Measurements from ENCODE around the gene ITGB6.

Gene ITGB6

DNA sequence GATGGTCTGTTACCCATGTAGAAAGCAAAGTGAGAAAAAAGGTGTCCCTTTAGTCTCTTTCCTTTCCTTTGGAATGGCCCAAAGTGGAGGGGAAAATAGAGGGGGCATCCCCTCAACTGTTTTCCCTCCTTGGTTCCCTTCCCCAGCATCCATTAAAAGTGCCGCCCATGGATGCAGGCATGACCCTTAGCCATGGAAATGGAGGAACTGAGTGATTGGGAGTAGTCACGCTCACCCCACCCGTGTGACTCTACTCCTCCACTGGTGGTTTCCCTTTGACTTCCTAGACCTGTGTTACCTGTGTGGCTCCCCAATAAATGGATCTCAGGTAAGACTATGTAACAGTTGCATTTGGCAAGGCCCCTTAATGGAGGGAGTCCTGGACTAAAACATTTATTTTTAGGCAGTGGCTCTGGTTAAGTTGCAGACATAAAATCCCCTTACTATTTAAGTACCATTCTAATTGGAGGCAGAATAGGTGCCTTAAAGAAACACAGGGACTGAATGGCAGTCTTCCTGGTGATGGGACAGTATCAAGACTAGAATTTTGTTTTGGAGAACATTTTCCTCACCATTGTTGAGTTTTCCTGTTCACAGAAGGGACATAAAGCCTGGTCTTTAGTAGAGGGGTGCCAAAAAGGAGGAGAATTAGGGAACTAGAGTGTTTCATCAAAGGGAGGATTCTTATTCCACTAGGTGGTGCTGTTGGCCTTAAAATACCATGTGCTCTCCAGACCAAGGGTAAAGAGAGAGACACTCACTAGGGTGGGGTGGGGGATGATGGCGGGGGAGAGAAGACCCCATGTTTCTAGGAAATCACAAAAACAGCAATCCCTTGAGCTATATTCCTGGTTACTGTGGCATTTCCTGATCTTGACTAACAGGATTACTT is 112.0 kb downstream of the ITGB6 start:
- no peak for DNase-seq (ENCODE audit: low read depth)

DNA sequence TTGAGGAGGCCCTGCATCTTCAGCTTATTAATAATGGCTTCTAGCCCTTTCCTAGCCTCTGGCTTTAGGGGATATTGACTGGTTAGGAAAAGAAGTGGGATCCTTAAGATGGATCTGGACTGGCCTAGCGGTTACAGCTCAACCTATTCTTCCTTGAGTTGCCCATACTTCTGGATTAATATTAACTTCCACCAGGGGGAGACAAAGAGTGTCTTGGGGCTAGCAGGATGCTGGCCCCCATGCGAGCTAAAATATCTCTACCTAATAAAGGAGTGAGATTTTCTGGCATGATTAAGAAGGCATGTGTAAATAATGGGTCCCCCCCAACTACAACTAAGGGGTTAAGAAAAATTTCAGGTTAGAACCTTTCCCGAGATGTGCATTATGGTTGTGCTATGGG is 114.4 kb downstream of the ITGB6 start:
- DNase-seq (ENCODE audit: low read depth) = no peak

DNA sequence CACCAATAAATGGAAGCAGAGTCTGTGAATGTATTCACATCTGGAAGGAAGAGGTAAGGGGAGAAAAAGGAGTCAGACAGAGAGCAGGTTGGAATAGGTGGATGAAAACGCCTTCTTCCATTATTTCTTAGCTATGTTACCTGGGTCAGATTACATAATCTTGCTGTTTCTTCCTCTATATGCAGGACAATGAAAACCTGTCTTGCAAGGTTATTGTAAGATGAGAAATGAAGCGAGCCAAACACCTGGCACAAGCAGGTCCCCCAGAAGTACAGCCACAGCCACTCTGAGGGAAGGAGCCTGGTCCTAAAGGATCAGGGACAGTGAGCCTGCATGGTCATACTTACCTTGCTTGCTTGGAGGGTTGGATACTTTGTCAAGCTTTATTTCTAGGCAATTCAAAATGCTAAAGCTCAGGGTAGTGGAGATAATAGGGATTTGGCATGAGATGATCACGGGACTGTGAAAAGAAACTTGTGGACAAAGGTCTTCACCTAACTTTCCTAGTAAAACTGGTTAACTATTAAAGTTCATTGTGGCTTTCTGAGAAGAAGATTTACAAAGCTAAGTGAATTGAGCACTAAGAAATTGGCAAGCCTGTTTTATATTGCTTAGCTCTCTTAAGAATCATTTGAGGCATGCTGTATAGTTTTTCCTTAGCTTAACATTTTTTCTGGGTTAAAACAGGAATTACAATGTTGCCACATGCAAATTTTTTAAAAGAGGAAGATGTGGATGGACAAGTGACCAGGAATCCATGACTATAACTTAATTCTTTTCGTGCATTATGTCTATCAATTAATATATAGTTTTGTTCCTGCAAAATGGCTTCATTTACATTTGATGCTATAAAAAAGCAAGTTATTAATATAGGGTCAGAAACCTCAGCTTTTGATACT is 121.9 kb downstream of the ITGB6 start:
- DNase-seq (ENCODE audit: low read depth) = no peak

DNA sequence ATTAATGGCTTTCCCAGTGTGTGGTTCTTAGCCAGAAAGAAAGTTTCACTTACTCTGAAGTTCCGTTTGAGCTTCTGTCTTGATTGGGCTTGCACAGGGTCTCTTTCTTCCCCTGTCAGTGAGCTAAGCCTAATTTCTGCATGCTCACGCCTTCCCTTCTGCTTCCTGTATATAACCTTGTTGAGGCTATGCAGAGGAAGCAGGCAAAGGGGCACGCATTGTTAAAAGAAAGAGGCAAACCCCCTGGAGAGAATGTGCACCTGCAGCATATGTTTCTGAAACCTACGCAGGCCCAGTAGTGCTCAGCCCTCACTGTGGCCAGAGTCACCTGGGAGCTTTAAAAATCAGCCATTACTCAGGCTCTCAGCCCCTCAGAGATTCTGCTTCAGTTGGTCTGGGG is 123.2 kb downstream of the ITGB6 start:
- DNase-seq (ENCODE audit: low read depth) = no peak

DNA sequence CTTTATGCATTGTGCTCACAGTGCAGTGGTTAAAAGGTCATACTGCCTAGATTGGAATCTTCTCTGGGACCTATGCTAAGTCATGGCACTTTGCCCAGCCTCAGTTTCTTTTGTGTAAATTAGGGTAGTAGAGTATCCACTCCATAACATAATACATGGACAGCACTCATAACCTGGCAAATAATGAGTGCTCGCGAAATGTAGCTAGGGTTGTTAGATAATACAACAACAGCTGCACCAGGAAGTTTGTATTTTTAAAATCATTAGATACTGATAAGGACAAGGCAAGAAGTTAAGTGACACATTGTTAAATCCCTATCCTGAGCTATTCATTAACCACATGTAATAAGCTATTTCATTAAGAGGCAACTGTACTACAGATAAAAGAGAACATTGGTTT is 123.8 kb downstream of the ITGB6 start:
- no peak for DNase-seq (ENCODE audit: low read depth)

DNA sequence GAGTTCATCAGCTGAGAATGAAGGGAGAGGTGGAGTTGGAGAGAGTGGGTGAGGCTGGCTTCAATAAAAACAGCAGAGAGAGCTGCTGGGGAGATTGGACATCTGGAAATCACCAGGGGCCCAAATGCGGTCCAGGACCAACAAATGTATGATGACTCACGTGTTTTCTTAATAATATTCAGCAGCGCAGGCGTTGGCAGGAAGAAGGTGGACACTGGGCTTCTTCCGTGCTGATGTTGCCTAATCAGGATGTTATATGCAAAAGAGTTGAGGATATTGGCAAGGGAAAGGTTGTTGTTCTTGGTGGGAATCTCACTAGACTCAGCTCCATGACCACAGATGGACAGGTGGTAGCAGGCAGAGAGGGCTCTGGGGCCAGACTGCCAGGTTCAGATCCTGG is 124.9 kb downstream of the ITGB6 start:
- DNase-seq (ENCODE audit: low read depth) = peak; percentile 88

DNA sequence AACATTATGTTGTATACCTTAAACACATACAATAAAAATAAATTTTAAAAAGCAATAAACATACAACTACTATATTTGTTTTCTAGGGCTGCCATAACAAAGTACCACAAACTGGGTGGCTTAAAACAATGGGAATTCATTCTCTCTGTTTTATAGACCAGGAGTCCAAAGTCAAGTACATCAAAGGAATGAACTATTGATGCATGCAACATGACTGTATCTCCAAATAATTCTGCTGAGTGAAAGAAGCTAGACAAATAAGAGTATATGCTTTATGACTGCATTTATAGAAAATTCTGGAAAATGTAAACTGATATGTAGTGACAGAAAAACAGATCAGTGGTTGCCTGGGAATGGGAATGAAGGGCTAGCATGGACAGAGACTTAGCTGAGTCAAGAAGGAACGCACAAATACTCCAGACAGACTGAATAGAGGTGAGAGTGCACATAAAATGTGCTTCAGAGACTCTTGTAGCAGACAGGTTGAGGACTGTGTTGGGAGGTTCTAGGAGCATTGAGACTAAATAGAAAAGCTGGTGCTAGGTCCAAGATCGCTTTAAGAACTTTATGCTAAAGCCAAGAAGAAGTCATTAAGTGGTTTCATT is 126.7 kb downstream of the ITGB6 start:
- no peak for DNase-seq (ENCODE audit: low read depth)

DNA sequence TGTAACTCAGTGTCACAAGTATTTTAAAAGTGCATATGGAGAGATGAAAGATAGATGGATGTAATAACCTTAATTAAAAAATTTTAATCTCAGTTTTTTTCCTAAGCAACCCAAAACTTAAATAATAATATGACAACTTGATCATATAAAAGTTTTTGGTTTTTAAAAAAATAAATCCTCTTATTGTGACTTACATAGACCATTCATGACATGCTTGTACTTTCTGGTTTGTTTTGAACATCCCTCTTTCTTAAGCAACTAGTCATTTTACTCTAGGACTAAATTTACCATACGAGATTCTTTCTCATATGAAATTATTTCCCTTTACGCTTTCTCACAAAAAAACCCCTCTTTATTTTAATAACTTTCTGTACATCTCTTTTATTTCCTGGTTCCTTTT is 131.2 kb downstream of the ITGB6 start:
- no peak for DNase-seq (ENCODE audit: low read depth)

DNA sequence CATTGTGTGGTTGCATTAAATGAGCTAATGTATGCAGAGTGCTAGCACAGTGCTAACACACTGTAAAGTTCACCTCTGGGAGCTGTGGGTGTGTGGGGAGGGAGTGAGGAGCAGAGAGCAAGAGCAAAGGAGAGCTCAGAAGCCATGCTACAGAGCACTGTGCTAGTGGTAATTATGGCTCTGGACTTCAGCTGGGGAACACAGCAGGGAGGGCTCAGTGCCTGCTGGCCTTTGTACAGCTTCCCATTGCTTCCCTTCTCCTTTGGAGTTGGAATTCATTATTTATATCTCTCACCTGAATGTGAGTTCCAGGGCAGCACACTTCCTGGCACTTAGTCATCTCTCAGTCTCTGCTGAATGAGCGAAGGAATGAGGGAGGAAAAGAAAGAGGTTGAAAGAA is 135.2 kb downstream of the ITGB6 start:
- DNase-seq (ENCODE audit: low read depth) = no peak

DNA sequence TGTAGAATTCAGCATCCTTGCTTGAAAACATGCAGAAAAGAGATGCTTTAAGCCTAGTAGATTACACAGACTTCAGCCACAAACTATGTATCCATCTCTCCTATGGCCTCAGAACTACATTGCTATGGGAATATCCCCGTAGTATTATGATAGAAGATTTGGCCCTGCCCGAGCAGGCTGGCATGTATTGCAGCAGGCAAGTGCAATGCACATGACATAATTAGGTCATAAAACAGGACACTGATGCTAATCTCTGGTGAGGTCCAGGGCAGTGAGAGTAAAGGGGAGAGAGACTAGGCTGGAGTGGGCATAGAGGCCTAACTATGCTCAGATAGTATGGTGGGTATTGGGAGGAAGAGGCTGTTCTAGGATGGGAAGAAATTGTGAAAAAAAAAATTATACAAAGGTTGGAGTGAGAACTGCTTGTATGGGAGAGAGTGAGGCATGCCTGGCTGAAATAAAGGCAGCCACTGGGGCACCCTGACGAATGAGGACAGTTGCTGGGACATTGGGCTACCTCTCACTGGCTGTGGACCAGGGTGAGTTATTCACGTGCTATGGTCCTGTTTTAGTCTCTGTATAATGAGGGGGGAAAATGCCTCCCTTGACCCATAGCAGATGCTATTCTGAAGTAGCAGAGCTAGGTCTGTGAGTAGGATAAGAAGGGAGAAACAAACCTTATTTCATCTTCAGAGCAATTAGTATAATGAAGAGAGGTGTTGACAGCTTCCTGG is 136.0 kb downstream of the ITGB6 start:
- no peak for DNase-seq (ENCODE audit: low read depth)

DNA sequence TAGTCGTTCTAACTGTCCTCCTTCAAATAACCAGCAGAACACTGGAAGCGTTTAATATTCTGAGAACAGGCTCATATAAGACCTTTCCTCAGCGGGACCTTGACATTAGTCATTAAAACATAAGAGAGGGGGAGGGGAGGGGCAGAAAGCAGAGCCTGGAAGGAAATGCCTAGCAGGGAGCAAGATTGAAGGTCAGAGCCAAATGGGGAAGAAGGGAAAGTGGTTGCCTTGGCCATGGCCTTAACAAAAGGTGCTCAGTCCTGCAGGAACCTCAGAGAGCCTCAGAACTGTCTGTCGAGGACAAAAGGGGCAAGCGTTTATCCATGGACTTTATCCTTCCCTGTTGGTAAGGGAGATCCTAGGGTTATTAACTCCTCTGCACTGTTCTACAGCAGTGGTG is 136.8 kb downstream of the ITGB6 start:
- no peak for DNase-seq (ENCODE audit: low read depth)

DNA sequence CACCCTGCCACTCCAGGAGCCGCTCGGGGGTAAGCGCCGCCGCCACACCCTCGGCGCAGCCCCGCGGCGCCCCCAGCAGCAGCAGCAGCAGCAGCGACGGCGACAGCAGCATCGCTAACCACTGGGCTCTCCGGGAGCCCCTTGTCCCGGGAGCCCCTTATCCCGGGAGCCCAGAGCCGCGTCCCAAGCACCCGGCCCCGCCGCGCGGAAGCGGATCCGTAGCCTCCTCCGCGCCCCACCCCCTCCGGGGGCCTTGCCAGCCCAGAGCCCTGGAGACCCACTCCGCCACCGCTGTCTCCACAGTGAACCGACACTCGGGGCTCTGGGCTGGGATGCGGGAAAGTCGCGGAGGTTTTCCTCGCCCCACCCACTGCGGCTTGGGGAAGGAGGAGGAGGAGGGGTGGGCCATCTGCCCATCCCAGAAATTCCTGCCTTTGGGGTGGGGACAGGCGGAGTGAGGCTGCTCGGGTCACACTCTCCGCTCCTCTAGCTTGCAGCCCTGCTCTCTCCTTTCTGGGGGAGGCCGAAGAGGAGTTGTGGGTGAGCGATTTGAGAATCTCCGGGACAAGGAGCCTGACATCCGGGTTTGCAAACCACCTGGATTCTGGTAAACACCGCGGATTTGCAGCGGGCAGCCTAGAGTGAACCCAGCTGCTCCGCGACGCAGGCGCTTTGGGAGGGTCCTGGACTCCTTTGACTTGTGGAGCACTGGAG is 137.6 kb downstream of the ITGB6 start, which contains the start of gene PLA2R1:
TSS of gene PLA2R1 (minus strand) at position 324 of the 714 bp plus-strand sequence. CDS start at position 112, 212 bp downstream.
- no peak for DNase-seq (ENCODE audit: low read depth)

DNA sequence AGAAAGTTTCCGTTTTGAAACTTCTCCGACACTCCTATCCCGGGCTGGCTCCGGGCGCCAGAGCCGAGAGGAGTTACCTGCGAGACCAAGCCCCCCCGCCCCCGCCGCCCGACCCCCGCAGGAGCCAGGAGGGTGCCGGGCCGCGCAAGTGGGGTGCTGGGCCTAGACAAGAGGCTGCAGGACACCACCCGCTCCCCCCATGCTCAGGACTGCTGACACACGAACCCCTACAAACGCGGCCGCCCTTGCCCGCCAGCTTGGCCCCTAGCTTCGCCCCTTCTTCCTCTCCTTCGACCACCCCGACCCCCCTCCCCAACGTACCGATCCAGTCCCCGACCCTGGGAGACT is 138.2 kb downstream of the ITGB6 start:
- no peak for DNase-seq (ENCODE audit: low read depth)

DNA sequence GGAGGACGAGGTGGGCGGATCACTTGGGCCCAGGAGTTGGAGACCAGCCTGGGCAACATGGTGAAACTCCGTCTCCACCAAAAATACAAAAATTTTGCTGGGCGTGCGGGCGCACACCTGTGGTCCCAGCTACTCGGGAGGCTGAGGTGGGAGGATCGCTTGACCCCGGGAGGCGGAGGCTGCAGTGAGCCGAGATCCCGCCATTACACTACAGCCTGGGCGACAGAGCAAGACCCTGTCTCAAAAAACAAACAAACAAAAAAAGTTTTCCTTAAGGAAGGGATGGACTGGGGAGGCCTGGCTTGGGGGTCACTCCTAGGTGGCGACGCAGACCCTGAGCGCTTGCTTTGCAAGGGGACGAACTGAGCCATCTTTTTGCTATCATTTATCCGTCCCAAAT is 138.5 kb downstream of the ITGB6 start:
- no peak for DNase-seq (ENCODE audit: low read depth)

DNA sequence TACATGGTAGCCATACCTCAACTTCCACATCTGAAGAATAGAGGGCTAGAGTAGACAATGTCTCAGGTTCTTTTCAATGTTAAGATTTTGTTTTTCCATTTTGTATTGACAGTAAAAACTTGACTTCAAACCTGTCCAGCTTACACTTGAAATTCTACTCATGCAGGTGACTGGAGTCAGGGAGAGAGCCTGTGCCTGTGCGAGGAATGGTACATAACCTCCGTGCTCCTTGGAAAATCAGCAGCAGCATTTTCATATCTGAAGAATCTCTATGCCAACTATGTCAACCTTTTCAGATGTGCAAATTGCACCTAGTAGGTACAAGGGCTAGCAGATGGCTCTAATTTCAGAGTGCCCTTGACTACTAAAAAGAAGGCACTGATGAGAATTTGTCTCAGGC is 139.8 kb downstream of the ITGB6 start:
- no peak for DNase-seq (ENCODE audit: low read depth)

DNA sequence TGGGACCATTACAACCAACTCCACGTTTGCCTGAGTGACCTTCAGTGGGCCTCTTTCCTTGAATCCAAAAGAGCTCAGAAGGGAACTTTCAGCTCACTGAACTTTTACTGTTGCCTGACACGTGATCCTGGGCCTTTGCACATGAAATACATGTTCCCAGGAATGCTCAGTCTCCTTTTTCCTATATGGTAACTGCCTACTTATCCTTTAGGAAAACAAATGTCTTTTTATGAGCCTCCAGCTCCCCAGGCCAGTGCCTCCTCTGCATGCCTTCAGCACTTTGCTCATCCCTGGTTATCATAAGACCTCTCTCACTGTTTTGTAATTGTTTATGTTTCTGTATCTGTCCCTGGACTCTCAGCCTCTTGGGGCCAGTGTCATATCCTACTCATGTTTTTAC is 142.7 kb downstream of the ITGB6 start:
- no peak for DNase-seq (ENCODE audit: low read depth)

DNA sequence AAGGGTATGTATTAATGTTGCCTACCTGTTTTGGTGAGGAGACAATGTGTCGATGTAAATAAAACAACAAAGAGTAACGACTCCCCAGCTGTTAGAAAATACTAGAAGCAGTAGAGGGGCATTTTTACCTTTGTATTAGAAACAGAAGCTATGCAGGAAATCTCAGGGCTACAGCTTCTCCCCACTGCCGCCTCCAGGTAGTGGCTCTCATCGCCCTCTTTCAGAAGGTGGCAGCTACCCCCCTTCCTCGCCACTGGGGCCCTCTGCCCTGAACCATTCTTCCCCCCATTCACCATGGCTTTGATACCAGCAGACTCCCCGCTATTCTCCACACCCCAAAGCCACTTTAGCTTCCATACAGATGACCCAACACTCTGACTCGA is 144.4 kb downstream of the ITGB6 start:
- DNase-seq (ENCODE audit: low read depth) = no peak

DNA sequence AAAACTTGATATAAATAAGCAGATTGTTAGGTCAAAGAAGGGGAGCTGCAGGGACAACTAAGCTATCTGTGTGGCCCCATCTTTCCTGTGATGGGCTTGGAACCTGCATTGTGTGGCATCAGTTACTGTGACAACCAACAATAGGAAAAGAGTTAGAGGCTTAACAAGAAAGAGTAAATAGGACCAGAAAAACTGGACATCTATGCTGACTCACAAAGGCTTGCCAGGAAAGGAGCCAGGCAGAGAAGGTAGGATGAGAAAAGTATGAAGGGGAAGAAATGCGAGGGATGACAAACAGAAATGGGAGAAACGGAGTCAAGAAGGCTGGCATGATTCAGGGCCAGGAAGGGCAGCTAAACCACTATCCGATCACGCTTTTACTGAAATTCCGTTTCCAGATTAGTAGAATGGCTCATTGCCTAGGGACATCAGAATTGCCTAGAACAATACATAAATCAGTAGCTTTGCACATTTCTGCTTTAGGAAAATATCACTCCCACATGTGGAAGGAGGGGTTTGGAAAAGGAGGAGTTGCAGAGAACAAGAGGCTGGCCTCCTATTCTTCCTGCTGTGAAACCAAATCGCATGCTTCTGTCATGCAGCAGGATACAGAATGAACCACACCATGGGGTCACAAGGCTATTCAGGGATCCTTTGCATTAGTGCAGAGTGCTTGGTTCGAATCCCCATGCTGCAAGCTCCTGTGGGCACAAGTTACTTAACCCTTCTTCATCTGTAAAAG is 144.9 kb downstream of the ITGB6 start:
- peak; percentile 72 for DNase-seq (ENCODE audit: low read depth)

DNA sequence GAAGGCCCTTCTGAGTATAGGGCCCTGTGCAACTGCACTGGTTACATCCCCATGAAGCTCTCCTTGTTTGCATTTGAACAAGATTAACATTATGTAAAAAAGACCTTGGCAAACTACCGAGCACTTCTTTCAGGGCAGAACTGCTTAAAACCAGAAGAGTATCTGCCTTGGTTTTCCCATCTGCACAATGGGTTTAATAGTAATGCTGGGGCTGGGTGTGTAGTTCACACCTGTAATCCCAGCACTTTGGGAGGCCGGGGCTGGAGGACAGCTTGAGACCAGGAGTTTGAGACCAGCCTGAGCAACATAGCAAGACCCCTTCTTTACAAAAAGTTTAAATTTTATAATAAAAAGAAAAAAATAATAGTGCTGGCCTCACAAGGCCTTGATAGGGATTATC is 146.1 kb downstream of the ITGB6 start:
- DNase-seq (ENCODE audit: low read depth) = no peak

DNA sequence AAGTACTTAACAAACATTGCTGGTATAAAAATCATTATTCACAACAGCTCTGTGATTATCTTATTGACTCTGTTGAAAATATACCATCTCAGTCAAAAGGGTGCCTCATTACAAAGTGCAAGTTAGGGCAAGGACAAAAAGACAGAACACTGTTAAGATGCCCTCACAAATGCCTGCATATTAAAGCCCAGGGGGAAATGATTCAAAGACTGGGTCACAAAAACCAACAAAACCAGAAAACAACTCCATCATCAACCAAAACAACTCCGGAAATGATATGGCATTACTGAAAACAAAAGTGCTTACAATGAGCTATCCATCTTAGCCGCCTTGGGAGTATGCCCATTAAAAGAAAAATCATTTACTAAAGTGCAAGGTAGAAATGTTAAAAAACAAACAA is 147.5 kb downstream of the ITGB6 start:
- no peak for DNase-seq (ENCODE audit: low read depth)

DNA sequence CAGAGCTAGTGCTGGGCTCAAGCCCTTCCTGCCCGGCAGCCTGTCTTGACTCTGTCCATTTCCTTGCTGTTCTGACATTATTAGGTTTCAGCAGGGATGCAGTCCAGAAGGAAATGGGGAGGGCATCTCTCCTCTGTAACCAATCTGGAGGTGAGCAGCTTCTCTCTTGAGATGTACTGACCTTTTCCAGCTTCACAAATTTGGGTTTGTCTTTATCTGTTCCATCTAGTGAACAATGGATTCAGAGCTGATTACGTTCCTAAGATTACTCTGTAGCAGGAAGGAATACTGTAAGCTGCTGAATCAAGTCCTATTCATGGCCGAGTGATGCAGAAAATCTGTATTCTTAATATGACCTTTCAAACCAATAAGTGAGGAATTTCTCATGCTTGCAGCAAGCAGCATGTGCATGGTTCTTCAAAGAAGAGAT is 148.7 kb downstream of the ITGB6 start:
- DNase-seq (ENCODE audit: low read depth) = no peak
